GM11168 (cell line): ENCODE measurements around the gene MCUR1.

Source experiments
- in situ Hi-C: fragments of 300-500 bp; cut with MboI; formaldehyde crosslinking; loops from one replicate; pipeline ENCODE4 v1.12.0; 2022; ENCODE audit warnings: low sequenced_read_pairs; ENCODE audit not compliant: unreplicated experiment

The MCUR1 gene

GRCh38 chr6:13743736-13744127 lies 70.6 kb downstream of the MCUR1 start:
- in situ Hi-C loops: no loop called here

- in situ Hi-C loops: no loop called here
These were observed 71.2 kb downstream of the MCUR1 start for GRCh38 chr6:13742961-13743735.

GRCh38 chr6:13741365-13741764 lies 73.0 kb downstream of the MCUR1 start:
- in situ Hi-C loops: no loop called here
